IPS-NIHi11 (cell line): Measurements from ENCODE around the gene CENPF.
"Not testable (repeated sequence)": the region's sequence is repeated elsewhere in the genome, so short reads cannot be mapped to it uniquely, and the experiment has no call there.

Source experiments
- DNase-seq: peaks from one replicate; pipeline ENCODE4 v3.0.0; 2012; ENCODE audit warnings: mixed read lengths, low spot score

The CENPF gene

DNA sequence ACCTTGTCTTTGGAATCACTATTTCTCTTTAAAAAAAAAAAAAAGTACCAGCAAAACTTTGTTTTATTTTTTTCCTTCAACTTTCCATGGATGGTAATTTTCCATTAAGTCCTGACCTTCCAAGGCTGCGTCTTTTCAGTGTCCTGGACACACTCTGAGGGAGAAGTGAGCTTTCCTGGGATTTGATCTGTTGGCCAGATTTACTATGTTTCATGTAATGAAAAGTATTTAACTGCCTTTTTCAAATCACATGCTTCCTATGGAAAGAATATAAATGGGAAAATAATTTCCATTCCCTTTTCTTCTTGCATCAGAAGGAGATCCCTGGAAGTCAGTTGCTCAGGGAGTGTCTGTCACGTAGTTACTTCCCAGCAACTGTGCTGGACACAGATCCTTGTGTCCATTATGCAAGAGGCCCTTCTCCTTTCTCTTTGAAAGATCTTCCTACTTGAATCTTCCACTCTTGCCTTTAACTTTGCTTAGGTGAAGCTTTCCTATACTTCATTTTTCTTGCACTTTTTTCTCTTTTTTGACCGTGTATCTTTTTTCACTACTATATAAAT, 59.3 kb downstream of the CENPF start:
- DNase-seq = no peak

- DNase-seq = no peak
Observed at GRCh38 chr1:214664651-214665433, 61.8 kb downstream of the CENPF start.

- no peak for DNase-seq
Observed at GRCh38 chr1:214665606-214666110, 62.7 kb downstream of the CENPF start.

DNA sequence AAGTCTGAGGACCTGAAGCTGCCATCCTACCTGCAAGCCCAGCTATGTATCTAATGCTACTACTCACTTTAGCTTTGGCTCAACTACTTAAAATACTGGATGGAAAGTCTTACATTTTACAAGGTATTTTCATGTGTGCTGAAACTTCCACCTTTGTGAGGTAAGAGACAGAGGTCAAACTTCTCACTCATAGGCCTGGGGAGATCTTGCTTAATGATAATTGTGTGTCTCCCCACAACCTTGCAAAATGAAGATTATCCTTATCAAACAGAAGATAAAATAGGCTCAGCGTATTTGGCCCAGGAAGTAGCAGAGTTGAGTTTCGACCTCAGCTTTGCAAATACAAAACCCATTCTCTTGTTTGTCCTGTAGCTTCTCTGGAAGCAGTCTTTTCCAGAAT, 63.7 kb downstream of the CENPF start:
- no peak for DNase-seq

DNA sequence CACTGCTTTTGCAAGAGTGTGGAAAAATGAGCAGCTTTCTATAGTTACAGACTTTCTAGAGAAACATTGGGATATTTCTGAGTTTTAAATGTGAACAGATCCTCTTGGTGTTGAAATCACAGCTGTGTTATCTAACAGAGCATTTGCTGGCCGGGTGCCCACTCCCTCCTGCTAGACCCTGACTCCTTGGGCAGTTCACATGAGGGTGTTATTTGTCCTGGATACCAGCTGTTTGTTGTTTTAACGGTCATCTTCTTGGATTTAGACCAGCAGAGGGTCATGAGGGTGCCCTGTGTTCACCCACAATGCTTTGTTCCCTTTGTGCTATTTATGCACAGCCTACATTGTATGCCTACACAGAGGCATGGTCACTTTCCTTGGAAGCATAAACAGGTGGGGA, 67.1 kb downstream of the CENPF start:
- no peak for DNase-seq

DNA sequence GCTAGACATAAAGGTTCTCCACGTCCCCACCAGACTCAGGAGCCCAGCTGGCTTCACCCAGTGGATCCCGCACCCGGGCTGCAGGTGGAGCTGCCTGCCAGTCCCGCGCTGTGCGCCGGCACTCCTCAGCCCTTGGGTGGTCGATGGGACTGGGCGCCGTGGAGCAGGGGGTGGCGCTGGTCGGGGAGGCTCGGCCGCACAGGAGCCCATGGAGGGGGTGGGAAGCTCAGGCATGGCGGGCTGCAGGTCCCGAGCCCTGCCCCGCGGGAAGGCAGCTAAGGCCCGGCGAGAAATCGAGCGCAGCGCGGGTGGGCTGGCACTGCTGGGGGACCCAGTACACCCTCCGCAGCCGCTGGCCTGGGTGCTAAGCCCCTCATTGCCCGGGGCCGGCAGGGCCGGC, 70.0 kb downstream of the CENPF start:
- DNase-seq = not testable (repeated sequence)

DNA sequence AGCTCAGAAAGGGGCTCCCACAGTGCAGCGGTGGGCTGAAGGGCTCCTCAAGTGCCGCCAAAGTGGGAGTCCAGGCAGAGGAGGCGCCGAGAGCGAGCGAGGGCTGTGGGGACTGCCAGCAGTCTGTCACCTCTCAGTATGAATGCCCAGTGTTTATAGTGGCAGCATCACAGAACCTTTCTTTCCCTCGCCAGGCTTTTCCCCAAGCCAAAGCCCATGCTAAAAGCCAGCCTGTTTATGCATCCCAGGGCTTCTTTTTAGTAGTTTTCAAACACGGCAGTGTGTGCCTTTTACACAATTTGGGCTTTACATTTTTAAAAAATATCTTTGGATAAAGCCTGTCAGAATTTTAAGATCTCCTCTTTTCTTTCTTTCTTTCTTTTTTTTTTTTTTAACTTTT, 70.6 kb downstream of the CENPF start:
- no peak for DNase-seq

GRCh38 chr1:214675524-214675923, 72.5 kb downstream of the CENPF start:
- not testable (repeated sequence) for DNase-seq

GRCh38 chr1:214676747-214677146, 73.8 kb downstream of the CENPF start:
- no peak for DNase-seq

GRCh38 chr1:214677945-214678344, 75.0 kb downstream of the CENPF start:
- no peak for DNase-seq

GRCh38 chr1:214678386-214678785, 75.4 kb downstream of the CENPF start:
- DNase-seq = no peak

GRCh38 chr1:214683621-214684020, 80.6 kb downstream of the CENPF start:
- peak; percentile 37 for DNase-seq

DNA sequence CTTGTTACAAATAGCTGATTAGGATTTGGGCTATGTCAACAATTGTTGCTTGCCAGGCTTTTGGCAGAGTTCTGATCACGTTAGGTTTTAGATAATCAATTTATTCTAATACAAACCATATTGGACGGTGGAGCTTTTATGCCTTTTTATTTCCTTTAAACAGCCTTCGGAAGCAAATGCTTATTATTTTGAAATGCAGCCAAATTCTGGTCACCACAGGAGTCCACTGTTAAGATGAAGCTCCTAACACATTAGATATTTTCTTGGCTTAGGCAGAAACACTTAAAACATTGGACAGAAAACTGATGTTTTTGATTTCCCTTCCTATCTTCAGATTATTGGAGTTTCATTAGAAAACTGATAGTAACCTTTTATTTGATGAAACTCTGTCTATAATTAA, 82.9 kb downstream of the CENPF start:
- no peak for DNase-seq

DNA sequence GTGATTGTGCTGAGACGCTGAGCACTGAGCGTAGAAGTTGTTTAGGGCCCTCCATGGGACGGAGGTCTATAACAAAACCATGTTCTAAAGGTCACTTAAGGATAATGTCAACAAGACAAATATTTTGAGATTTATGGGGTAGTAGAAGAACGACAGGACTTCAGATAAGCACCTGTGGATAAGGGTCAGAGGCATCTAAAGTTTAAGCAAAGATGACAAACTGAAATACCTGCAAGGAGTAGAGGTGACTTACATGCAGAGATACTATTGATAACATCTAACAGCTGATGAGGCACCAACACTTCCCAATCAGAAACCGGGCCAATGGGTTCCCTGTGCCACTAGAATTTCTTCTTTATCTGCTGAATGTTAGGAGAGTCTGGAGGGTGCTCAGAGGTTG, 83.5 kb downstream of the CENPF start:
- DNase-seq = no peak

GRCh38 chr1:214688891-214689290, 85.9 kb downstream of the CENPF start:
- no peak for DNase-seq

- DNase-seq = no peak
Observed at GRCh38 chr1:214694769-214695168, 91.8 kb downstream of the CENPF start.

- DNase-seq = no peak
Observed at GRCh38 chr1:214698559-214698958, 95.6 kb downstream of the CENPF start.

- no peak for DNase-seq
Observed at GRCh38 chr1:214700437-214700836, 97.4 kb downstream of the CENPF start.

DNA sequence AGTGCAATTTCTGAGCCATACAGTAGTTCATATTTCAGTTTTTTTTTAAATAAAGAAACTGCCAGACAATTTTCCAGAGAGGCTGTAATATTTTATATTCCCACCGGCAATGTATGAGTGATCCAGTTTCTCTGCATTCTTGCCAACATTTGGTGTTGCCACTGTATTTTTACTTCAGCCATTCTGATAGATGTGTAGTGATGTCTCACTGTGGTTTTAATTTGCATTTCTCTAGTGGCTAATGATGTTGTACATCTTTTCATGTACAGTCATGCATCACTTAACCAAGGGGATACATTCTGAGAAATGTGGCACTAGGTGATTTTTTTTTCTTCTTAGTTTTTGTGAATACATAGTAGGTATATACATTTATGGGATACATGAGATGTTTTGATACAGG, 99.6 kb downstream of the CENPF start:
- no peak for DNase-seq

DNA sequence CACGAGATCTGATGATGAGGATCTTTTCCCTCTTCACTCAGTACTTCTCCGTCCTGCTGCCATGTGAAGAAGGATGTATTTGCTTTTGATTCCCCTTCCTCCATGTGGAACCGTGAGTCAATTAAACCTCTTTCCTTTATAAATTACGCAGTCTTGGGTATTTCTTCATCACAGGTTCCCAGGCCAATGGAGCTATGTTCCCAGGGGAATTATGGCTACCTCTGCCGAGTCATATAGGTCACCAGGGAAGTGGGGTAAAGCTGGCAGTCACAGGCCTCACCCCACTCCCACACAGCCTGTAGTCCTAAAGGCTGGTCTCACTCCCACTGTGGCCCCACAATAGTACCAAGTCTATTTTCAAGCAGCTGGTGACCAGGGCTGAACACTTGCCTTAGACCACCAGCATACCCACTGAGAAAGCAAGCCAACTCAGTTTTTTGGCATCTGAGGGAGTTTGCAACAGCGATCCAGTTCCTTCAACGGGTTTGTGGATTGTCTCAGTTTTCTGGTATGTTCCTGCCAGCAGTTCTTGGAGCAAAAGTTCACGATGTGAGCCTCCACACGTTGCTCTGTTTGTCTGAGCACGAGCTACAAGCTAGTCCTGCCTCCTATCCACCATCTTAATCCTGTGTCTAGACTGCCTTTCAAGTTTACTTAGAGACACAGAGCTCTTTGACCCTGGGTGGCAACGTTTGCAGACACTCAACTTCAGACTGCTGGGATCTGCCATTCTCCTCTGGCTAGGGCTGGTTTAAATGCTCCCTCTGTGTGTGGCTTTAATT, 104.5 kb downstream of the CENPF start:
- DNase-seq = no peak

DNA sequence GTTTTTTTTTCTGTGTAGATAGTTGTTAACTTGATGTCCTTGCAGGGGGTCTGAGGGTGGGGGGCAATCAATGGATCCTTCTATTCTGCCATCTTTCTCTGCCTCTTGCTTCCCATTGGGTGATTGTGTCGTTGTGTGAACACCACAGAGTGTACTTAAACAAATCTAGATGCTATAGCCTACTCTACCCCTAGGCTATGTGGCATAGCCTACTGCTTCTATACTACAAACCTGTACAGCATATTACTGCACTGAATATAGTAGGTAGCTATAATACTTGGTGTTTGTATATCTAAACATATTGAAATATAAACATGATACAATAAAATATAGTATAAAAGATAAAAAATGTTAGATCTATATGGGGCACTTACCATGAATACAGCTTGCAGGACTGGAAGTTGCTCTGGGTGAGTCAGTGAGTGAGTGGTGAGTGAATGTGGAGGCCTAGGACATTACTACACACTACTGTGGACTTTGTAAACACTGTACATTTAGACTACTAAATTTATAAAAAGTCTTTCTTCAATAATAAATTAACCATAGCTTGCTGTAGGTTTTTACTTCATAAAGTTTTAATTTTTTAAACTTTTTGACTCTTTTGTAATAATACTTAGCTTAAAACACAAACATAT, 105.4 kb downstream of the CENPF start:
- no peak for DNase-seq

- DNase-seq = no peak
Observed at GRCh38 chr1:214709241-214709640, 106.2 kb downstream of the CENPF start.
